H1 (cell line): ENCODE results near the gene HACD4. TPM values are rescaled to one million over a fixed set of nuclear protein-coding genes. Genes with fewer than 3 reads are reported as not detected.

Source experiments
- GABPA ChIP-seq: IDR thresholded peaks from 2 replicates; pipeline ENCODE4 v1.6.1; 2011; ENCODE audit warnings: mild to moderate bottlenecking, low read length, moderate library complexity, borderline replicate concordance; ENCODE audit not compliant: insufficient read depth
- HDAC6 ChIP-seq: IDR thresholded peaks from one replicate; pipeline ENCODE4 v1.7.1; 2012; ENCODE audit warnings: low read depth, mild to moderate bottlenecking, inconsistent platforms, low read length, moderate library complexity
- polyA plus RNA-seq, 7 experiments: library from polyadenylated mRNA; depleted of rRNA in 3 of 7; stranded (reverse) in 5 of 7; unstranded in 2 of 7; fragments of >200 nt in 5 of 7; fragments of 200-250 nt in 2 of 7; gene quantifications; 1 replicate in 5 of 7; 2 replicates in 1 of 7; 4 replicates in 1 of 7; pipeline versions ENCODE4 v1.2.1 to v1.2.3, GENCODE V29; 2011 to 2013; ENCODE audit warnings: missing spikeins in 2 of 7, mixed read lengths in 2 of 7
- total RNA-seq: library from RNA; stranded (reverse); fragmentation: NEBNext Ultra II Directional; extraction: Animal tissue kit (Norgen Biotek cat#: 25700); gene quantifications from 2 replicates; pipeline ENCODE4 v1.2.1, GENCODE V29; 2021
- TF ChIP-seq, protein P1 (sequence below): IDR thresholded peaks from 2 replicates; pipeline ENCODE4 v1.6.1; 2012; ENCODE audit warnings: inconsistent platforms

HACD4 gene
- total and polyA plus RNA-seq, 2 of the 8 experiments (the other 6 are each of a cell fraction or from before 2014, with no cell fraction given), result 0.65 to 0.86 TPM

DNA sequence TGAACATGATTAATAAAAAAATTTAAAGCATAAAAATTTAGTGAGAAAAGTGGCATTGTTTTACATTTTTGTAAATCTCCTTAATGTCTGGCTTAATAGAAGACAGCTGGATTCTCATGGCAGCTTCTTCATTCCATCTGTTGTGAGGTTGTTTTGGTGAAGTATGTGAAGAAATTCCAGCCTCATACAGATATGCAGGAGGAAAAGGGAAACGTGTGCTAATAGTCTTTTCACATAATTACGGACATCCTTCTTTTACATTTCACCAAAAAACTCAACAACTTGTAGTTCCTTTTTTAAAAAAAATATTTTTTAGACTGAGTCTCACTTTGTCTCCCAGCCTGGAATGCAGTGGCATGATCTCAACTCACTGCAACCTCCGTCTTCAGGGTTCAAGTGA lies 46.9 kb downstream of the HACD4 start (continued):
- no peak for TF ChIP-seq GABPA
- TF ChIP-seq HDAC6, result no peak
- TF ChIP-seq, protein P1, sequence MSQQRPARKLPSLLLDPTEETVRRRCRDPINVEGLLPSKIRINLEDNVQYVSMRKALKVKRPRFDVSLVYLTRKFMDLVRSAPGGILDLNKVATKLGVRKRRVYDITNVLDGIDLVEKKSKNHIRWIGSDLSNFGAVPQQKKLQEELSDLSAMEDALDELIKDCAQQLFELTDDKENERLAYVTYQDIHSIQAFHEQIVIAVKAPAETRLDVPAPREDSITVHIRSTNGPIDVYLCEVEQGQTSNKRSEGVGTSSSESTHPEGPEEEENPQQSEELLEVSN, result no peak
